Activated CD4-positive, alpha-beta memory T cell treated with anti-CD3 and anti-CD28 coated beads for 36 hours (primary cell): ENCODE results near the gene CDKN3. TPM values are rescaled to one million over a fixed set of nuclear protein-coding genes. Genes with fewer than 3 reads are reported as not detected.
"Not testable (repeated sequence)": the region's sequence is repeated elsewhere in the genome, so short reads cannot be mapped to it uniquely, and the experiment has no call there.

Experiments
- CTCF ChIA-PET: fragments of 350-600 bp; sonication (Branson Sonifier 250); formaldehyde crosslinking; loops from one replicate; lab custom pipeline; 2021; ENCODE audit warnings: antibody characterized with exemption, inconsistent platforms; lab: Charles Lee
- POLR2A ChIA-PET: fragments of 350-600 bp; sonication (Branson Sonifier 250); formaldehyde crosslinking; loops from one replicate; lab custom pipeline; 2021; ENCODE audit warnings: antibody characterized with exemption; lab: Charles Lee
- DNase-seq: peaks from one replicate; pipeline ENCODE4 v3.0.0-alpha.2; 2020
- H3K27ac Mint-ChIP-seq: one replicate; pipeline ENCODE4 v1.8.0; 2021; ENCODE audit warnings: mixed read lengths
- H3K27me3 Mint-ChIP-seq: one replicate; pipeline ENCODE4 v1.8.0; 2021; ENCODE audit warnings: mixed read lengths
- H3K36me3 Mint-ChIP-seq: one replicate; pipeline ENCODE4 v1.8.0; 2021; ENCODE audit warnings: mixed read lengths
- H3K4me1 Mint-ChIP-seq: one replicate; pipeline ENCODE4 v1.8.0; 2021; ENCODE audit warnings: low read depth, mixed read lengths
- H3K4me3 Mint-ChIP-seq: one replicate; pipeline ENCODE4 v1.8.0; 2021; ENCODE audit warnings: mild to moderate bottlenecking, mixed read lengths
- H3K9me3 Mint-ChIP-seq: one replicate; pipeline ENCODE4 v1.8.0; 2021; ENCODE audit warnings: mixed read lengths
- intact Hi-C: fragments of 100-400 bp; cut with micrococcal nuclease; formaldehyde crosslinking; loops from one replicate; pipeline ENCODE4 v1.15.1; 2023
- total RNA-seq, 2 experiments: library from RNA; stranded (reverse); gene quantifications; one replicate each; pipeline ENCODE4 v1.2.3, GENCODE V29; 2021

CDKN3 gene
- total RNA-seq, 2 experiments from 2014 or later = 96.2 to 99.2 TPM

- ChIA-PET POLR2A (interaction anchor here (1.9 kb wide), 1 partner anchor 381 kb away, joined by 4 read pairs; no protein-coding TSS in a partner anchor), CTCF (interaction anchor here (0.9 to 1.4 kb wide), 2 partner anchors 33 to 379 kb away, joined by 3 read pairs; no protein-coding TSS in a partner anchor)
- Mint-ChIP-seq H3K27ac (no peak overlapping the region), H3K4me1 (peaks cover 17% of the 10 kb centered on the region), H3K9me3 (no peaks in the 10 kb centered on the region), H3K27me3 (peaks cover under 1% of the 10 kb centered on the region), H3K36me3 (peaks cover 1% of the 10 kb centered on the region), H3K4me3 (no peak overlapping the region)
- no peak for DNase-seq
- intact Hi-C loops = loop anchor here (1.0 to 2.0 kb wide), 5 partner anchors 40 to 507 kb away; partner anchors contain the start of genes CGRRF1, CNIH1, GCH1 and GMFB
Measured at GRCh38 chr14:54395716-54396115, 1.1 kb upstream of the CDKN3 start.

DNA sequence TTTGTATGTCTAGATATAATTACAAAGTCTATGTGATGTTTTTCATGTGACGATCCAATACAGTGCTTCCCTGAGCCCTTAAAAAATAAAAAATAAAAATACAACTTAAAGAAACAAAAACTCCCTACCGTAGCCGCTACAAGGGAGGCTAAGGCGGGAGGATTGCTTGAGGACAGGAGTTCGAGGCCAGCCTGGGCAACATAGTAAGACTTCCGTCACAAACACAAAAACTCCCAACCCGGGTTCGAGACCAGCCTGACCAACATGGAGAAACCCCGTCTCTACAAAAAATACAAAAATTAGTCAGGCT lies 669 bp upstream of the CDKN3 start:
- H3K36me3 Mint-ChIP-seq = peaks cover 1% of the 10 kb centered on the region
- H3K4me1 Mint-ChIP-seq = peaks cover 17% of the 10 kb centered on the region
- ChIA-PET CTCF (interaction anchor here (1.4 to 2.0 kb wide), 5 partner anchors 33 to 409 kb away, joined by 3 to 6 read pairs (median 4); partner anchors contain the start of gene GMFB), POLR2A (interaction anchor here (1.0 to 2.0 kb wide), 3 partner anchors 17 to 380 kb away, joined by 3 to 8 read pairs (median 4); partner anchors contain the start of gene GMFB)
- H3K9me3 Mint-ChIP-seq = no peaks in the 10 kb centered on the region
- DNase-seq = no peak
- H3K27me3 Mint-ChIP-seq = no peaks in the 10 kb centered on the region
- H3K4me3 Mint-ChIP-seq = peak overlapping the region; percentile 88
- peak overlapping the region; percentile 70 for H3K27ac Mint-ChIP-seq
- intact Hi-C loops = loop anchor here (1.0 to 2.0 kb wide), 5 partner anchors 39 to 507 kb away; partner anchors contain the start of genes CGRRF1, CNIH1, GCH1 and GMFB

GRCh38 chr14:54399560-54399959 lies 2.8 kb downstream of the CDKN3 start:
- CTCF ChIA-PET = no interaction called here

GRCh38 chr14:54403401-54404005 lies 6.7 kb downstream of the CDKN3 start:
- H3K27ac Mint-ChIP-seq, H3K4me3 Mint-ChIP-seq, H3K4me1 Mint-ChIP-seq, POLR2A ChIA-PET, DNase-seq, intact Hi-C loops, H3K9me3 Mint-ChIP-seq, H3K27me3 Mint-ChIP-seq: not testable (repeated sequence)
- CTCF ChIA-PET = interaction anchor here (0.9 kb wide), 1 partner anchor 36 kb away, joined by 3 read pairs; no protein-coding TSS in a partner anchor
- peaks cover 46% of the 10 kb centered on the region for H3K36me3 Mint-ChIP-seq

More at GRCh38 chr14:54399560-54399959, 2.8 kb downstream of the CDKN3 start:
- intact Hi-C loops = no loop called here
- H3K27me3 Mint-ChIP-seq = no peaks in the 10 kb centered on the region
- no peak overlapping the region for H3K4me3 Mint-ChIP-seq
- POLR2A ChIA-PET = no interaction called here
- no peak for DNase-seq
- peaks cover 2% of the 10 kb centered on the region for H3K9me3 Mint-ChIP-seq
- peaks cover 17% of the 10 kb centered on the region for H3K4me1 Mint-ChIP-seq
- no peak overlapping the region for H3K27ac Mint-ChIP-seq
- H3K36me3 Mint-ChIP-seq = peaks cover 24% of the 10 kb centered on the region

- no peak overlapping the region for H3K4me3 Mint-ChIP-seq
- no peaks in the 10 kb centered on the region for H3K27me3 Mint-ChIP-seq
- peaks cover 31% of the 10 kb centered on the region for H3K36me3 Mint-ChIP-seq
- no peaks in the 10 kb centered on the region for H3K4me1 Mint-ChIP-seq
- no peak overlapping the region for H3K27ac Mint-ChIP-seq
- DNase-seq = no peak
- H3K9me3 Mint-ChIP-seq = no peaks in the 10 kb centered on the region
- CTCF ChIA-PET = no interaction called here
- intact Hi-C loops = no loop called here
- POLR2A ChIA-PET = no interaction called here
Measured at GRCh38 chr14:54410215-54410614, 13.4 kb downstream of the CDKN3 start.

DNA sequence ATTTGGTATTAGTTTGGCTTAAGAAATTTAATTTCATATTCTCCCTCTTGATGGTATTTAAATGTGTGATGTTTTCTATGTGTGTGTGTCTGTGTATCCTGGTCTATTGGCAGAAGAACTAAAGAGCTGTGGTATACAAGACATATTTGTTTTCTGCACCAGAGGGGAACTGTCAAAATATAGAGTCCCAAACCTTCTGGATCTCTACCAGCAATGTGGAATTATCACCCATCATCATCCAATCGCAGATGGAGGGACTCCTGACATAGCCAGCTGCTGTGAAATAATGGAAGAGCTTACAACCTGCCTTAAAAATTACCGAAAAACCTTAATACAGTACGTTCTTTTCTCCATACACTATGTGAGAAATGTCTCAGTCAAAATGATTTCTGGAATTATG lies 14.6 kb downstream of the CDKN3 start:
- Mint-ChIP-seq H3K36me3 (peaks cover 22% of the 10 kb centered on the region), H3K27ac (no peak overlapping the region), H3K27me3 (no peaks in the 10 kb centered on the region), H3K4me1 (no peaks in the 10 kb centered on the region), H3K4me3 (no peak overlapping the region), H3K9me3 (no peaks in the 10 kb centered on the region)
- intact Hi-C loops = no loop called here
- DNase-seq = no peak
- CTCF ChIA-PET = no interaction called here
- POLR2A ChIA-PET = no interaction called here

GRCh38 chr14:54420478-54421142 lies 23.8 kb downstream of the CDKN3 start:
- DNase-seq = no peak
- Mint-ChIP-seq H3K36me3 (peaks cover 4% of the 10 kb centered on the region), H3K4me3 (no peak overlapping the region), H3K9me3 (no peaks in the 10 kb centered on the region), H3K27me3 (no peaks in the 10 kb centered on the region), H3K4me1 (peaks cover 8% of the 10 kb centered on the region), H3K27ac (no peak overlapping the region)
- POLR2A ChIA-PET = interaction anchor here (0.5 kb wide), 1 partner anchor 8 kb away, joined by 3 read pairs; no protein-coding TSS in a partner anchor
- intact Hi-C loops = no loop called here
- CTCF ChIA-PET = interaction anchor here (0.7 to 1.0 kb wide), 3 partner anchors 9 to 54 kb away, joined by 3 read pairs; no protein-coding TSS in a partner anchor

GRCh38 chr14:54423991-54424390 lies 27.2 kb downstream of the CDKN3 start:
- Mint-ChIP-seq H3K36me3 (peaks cover 21% of the 10 kb centered on the region), H3K9me3 (no peaks in the 10 kb centered on the region), H3K27me3 (no peaks in the 10 kb centered on the region), H3K4me3 (no peak overlapping the region), H3K4me1 (peaks cover 16% of the 10 kb centered on the region), H3K27ac (no peak overlapping the region)
- DNase-seq = no peak
- ChIA-PET CTCF (no interaction called here), POLR2A (interaction anchor here (0.7 kb wide), 1 partner anchor 12 kb away, joined by 4 read pairs; no protein-coding TSS in a partner anchor)
- intact Hi-C loops = no loop called here

DNA sequence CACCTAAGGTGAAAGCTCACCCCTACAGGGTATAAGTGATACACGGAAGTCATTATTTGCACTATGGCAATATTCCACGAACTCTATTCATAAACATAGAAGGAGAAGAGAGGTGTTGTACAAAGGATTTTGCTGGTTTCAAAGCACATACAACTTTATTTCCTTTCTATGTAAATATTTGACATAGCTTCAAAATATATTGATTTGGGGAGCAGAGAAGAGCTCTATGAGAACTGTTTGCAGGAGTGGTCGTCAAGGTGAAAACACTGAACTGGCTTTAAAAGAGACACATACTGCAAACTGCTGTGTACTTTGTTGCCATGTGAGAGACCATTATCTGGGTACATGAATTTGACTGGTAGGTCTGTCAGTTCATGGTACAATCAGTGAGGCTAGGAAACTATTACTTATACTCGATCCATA lies 27.7 kb downstream of the CDKN3 start:
- CTCF ChIA-PET = no interaction called here
- Mint-ChIP-seq H3K36me3 (peaks cover 26% of the 10 kb centered on the region), H3K4me3 (no peak overlapping the region), H3K27me3 (no peaks in the 10 kb centered on the region), H3K9me3 (no peaks in the 10 kb centered on the region), H3K27ac (no peak overlapping the region), H3K4me1 (peaks cover 21% of the 10 kb centered on the region)
- intact Hi-C loops = no loop called here
- POLR2A ChIA-PET = interaction anchor here (0.7 kb wide), 1 partner anchor 12 kb away, joined by 4 read pairs; no protein-coding TSS in a partner anchor
- no peak for DNase-seq

- intact Hi-C loops = no loop called here
- ChIA-PET CTCF (no interaction called here), POLR2A (no interaction called here)
- H3K9me3 Mint-ChIP-seq = no peaks in the 10 kb centered on the region
- no peak overlapping the region for H3K4me3 Mint-ChIP-seq
- DNase-seq = no peak
- H3K27ac Mint-ChIP-seq = no peak overlapping the region
- peaks cover 24% of the 10 kb centered on the region for H3K4me1 Mint-ChIP-seq
- no peaks in the 10 kb centered on the region for H3K27me3 Mint-ChIP-seq
- peaks cover 28% of the 10 kb centered on the region for H3K36me3 Mint-ChIP-seq
Measured at GRCh38 chr14:54425068-54425467, 28.3 kb downstream of the CDKN3 start.

- intact Hi-C loops = no loop called here
- ChIA-PET CTCF (no interaction called here), POLR2A (no interaction called here)
- H3K9me3 Mint-ChIP-seq = no peaks in the 10 kb centered on the region
- peaks cover 32% of the 10 kb centered on the region for H3K36me3 Mint-ChIP-seq
- no peak overlapping the region for H3K4me3 Mint-ChIP-seq
- no peak for DNase-seq
- H3K27me3 Mint-ChIP-seq = no peaks in the 10 kb centered on the region
- no peak overlapping the region for H3K27ac Mint-ChIP-seq
- H3K4me1 Mint-ChIP-seq = peaks cover 27% of the 10 kb centered on the region
Measured at GRCh38 chr14:54425537-54426274, 28.9 kb downstream of the CDKN3 start.
